Left colon (tissue), 2 donors: Measurements from ENCODE around the gene SLC28A2. TPM values are rescaled to one million over a fixed set of nuclear protein-coding genes. Genes with fewer than 3 reads are reported as not detected.
"Not testable (repeated sequence)": the region's sequence is repeated elsewhere in the genome, so short reads cannot be mapped to it uniquely, and the experiment has no call there.

Experiments
- ATAC-seq: fragments of 200-7000 bp; cut with Tn5 transposase; one replicate; pipeline ENCODE4 v1.9.1; 2020; ENCODE audit warnings: mild to moderate bottlenecking, moderate library complexity
- DNase-seq, 2 donors: peaks; one replicate each; pipeline ENCODE4 v3.0.0-alpha.2; 2020
- intact Hi-C, 2 donors: fragments of 100-400 bp; cut with DNase I in 1 of 2; cut with micrococcal nuclease in 1 of 2; formaldehyde crosslinking; loops; one replicate each; pipeline versions ENCODE4 v1.11.2 to v1.14.0; 2022; cut with DNase I, micrococcal nuclease
- total RNA-seq, 2 donors: library from RNA; stranded (reverse); fragmentation: NEBNext Ultra II Directional; extraction: Animal tissue kit (Norgen Biotek cat#: 25700); gene quantifications; one replicate each; pipeline ENCODE4 v1.2.1, GENCODE V29; 2021
- donor health status: DM: no; HTN: no; CAD: no.
- donor health status: DM: yes; HTN: yes; CAD: no.

SLC28A2 gene
- total RNA-seq, 2 donors from 2014 or later, result 39.0 to 44.9 TPM

GRCh38 chr15:45254405-45254804 is 2.4 kb downstream of the SLC28A2 start:
- DNase-seq (no peak), ATAC-seq (no peak)
- intact Hi-C loops, result no loop called here

- DNase-seq, intact Hi-C loops: not testable (repeated sequence)
- ATAC-seq, result peak; percentile 50
Observed at GRCh38 chr15:45254824-45255223, 2.8 kb downstream of the SLC28A2 start.

GRCh38 chr15:45259796-45260195 is 7.8 kb downstream of the SLC28A2 start:
- ATAC-seq (no peak), DNase-seq (no peak)
- intact Hi-C loops, result loop anchor here in 1 of 2 donors (10.0 kb wide), 1 partner anchor 45 kb away; no protein-coding TSS in a partner anchor

- ATAC-seq (no peak), DNase-seq (no peak)
- intact Hi-C loops, result loop anchor here in 1 of 2 donors (10.0 kb wide), 1 partner anchor 48 kb away; no protein-coding TSS in a partner anchor
Observed at GRCh38 chr15:45262906-45263461, 10.9 kb downstream of the SLC28A2 start.

- intact Hi-C loops, result loop anchor here in 1 of 2 donors (10.0 kb wide), 1 partner anchor 49 kb away; no protein-coding TSS in a partner anchor
- DNase-seq (no peak), ATAC-seq (no peak)
Observed at GRCh38 chr15:45263854-45264253, 11.8 kb downstream of the SLC28A2 start.

- intact Hi-C loops, result loop anchor here in 1 of 2 donors (10.0 kb wide), 1 partner anchor 51 kb away; no protein-coding TSS in a partner anchor
Observed at GRCh38 chr15:45265506-45265905, 13.5 kb downstream of the SLC28A2 start.

GRCh38 chr15:45268135-45268534 is 16.1 kb downstream of the SLC28A2 start:
- intact Hi-C loops, result loop anchor here in 1 of 2 donors (10.0 kb wide), 1 partner anchor 53 kb away; no protein-coding TSS in a partner anchor
- DNase-seq (peak in 1 of 2 donors; percentile 53), ATAC-seq (peak; percentile 67)

More at GRCh38 chr15:45265506-45265905, 13.5 kb downstream of the SLC28A2 start:
- ATAC-seq (no peak), DNase-seq (no peak)

GRCh38 chr15:45274636-45275380 is 22.8 kb downstream of the SLC28A2 start:
- intact Hi-C loops, result no loop called here
- DNase-seq (no peak), ATAC-seq (no peak)

- no peak for DNase-seq
- no peak for ATAC-seq
Observed at GRCh38 chr15:45276831-45277230, 24.8 kb downstream of the SLC28A2 start.

GRCh38 chr15:45279024-45279698 is 27.1 kb downstream of the SLC28A2 start:
- ATAC-seq (peak; percentile 97), DNase-seq (peak; percentile 96 to 98)
- intact Hi-C loops, result no loop called here

More at GRCh38 chr15:45276831-45277230, 24.8 kb downstream of the SLC28A2 start:
- intact Hi-C loops, result no loop called here

- DNase-seq (no peak), ATAC-seq (no peak)
- intact Hi-C loops, result no loop called here
Observed at GRCh38 chr15:45285413-45285812, 33.4 kb downstream of the SLC28A2 start.

- ATAC-seq (no peak), DNase-seq (no peak)
- intact Hi-C loops, result no loop called here
Observed at GRCh38 chr15:45287390-45287956, 35.4 kb downstream of the SLC28A2 start.

GRCh38 chr15:45288947-45289346 is 36.9 kb downstream of the SLC28A2 start:
- intact Hi-C loops, result no loop called here
- DNase-seq (no peak), ATAC-seq (no peak)

GRCh38 chr15:45291822-45292582 is 40.0 kb downstream of the SLC28A2 start:
- DNase-seq, result no peak
- intact Hi-C loops, result no loop called here
- no peak for ATAC-seq

GRCh38 chr15:45293326-45293725 is 41.3 kb downstream of the SLC28A2 start:
- ATAC-seq, intact Hi-C loops, DNase-seq: not testable (repeated sequence)

GRCh38 chr15:45298964-45299378 is 46.9 kb downstream of the SLC28A2 start:
- ATAC-seq, DNase-seq, intact Hi-C loops: not testable (repeated sequence)

GRCh38 chr15:45304711-45305110 is 52.7 kb downstream of the SLC28A2 start:
- DNase-seq (no peak), ATAC-seq (no peak)
- intact Hi-C loops, result loop anchor here in 1 of 2 donors (5.0 kb wide), 1 partner anchor 93 kb away; no protein-coding TSS in a partner anchor

GRCh38 chr15:45306105-45306504 is 54.1 kb downstream of the SLC28A2 start:
- intact Hi-C loops, result loop anchor here in 1 of 2 donors (5.0 kb wide), 1 partner anchor 91 kb away; no protein-coding TSS in a partner anchor
- DNase-seq, result no peak

More at GRCh38 chr15:45306105-45306504, 54.1 kb downstream of the SLC28A2 start:
- peak; percentile 45 for ATAC-seq
